NCI-H2227 (cell line): ENCODE results near the gene ESYT2.

Source experiments
- DNase-seq: peaks from one replicate; lab custom pipeline; 2025; ENCODE audit not compliant: unreplicated experiment; lab: John Stamatoyannopoulos, UW

Gene ESYT2

DNA sequence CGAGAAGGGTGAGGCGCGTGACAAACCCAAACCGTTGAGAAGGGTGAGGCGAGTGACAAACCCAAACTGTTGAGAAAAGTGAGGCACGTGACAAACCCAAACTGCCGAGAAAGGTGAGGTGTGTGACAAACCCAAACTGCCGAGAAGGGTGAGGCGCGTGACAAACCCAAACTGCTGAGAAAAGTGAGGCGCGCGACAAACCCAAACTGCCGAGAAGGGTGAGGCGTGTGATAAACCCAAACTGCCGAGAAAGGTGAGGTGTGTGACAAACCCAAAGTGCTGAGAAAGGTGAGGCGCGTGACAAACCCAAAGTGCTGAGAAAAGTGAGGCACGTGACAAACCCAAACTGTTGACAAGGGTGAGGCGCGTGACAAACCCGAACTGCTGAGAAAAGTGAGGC lies 25.0 kb downstream of the ESYT2 start:
- no peak for DNase-seq

DNA sequence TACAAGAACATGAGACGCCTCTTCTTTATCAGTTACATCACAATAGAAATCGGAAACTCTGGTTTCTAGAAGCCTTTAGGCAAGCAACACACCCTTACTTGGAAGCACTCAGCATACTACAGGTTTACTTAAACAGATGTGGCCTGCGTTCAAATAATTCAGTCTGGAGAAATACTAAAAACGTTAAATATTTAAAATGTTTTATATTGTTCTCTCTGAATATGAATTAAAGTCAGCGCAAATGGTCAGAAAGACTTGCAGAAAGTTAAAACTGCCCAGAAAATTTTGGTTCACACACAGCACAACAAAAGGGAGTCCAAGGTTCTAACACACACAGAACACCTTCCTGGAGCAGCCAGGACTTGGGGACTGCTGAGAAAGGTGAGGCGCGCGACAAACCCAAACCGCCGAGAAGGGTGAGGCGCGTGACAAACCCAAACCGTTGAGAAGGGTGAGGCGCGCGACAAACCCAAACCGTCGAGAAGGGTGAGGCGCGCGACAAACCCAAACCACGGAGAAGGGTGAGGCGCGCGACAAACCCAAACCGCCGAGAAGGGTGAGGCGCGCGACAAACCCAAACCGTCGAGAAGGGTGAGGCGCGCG lies 25.8 kb downstream of the ESYT2 start:
- no peak for DNase-seq

DNA sequence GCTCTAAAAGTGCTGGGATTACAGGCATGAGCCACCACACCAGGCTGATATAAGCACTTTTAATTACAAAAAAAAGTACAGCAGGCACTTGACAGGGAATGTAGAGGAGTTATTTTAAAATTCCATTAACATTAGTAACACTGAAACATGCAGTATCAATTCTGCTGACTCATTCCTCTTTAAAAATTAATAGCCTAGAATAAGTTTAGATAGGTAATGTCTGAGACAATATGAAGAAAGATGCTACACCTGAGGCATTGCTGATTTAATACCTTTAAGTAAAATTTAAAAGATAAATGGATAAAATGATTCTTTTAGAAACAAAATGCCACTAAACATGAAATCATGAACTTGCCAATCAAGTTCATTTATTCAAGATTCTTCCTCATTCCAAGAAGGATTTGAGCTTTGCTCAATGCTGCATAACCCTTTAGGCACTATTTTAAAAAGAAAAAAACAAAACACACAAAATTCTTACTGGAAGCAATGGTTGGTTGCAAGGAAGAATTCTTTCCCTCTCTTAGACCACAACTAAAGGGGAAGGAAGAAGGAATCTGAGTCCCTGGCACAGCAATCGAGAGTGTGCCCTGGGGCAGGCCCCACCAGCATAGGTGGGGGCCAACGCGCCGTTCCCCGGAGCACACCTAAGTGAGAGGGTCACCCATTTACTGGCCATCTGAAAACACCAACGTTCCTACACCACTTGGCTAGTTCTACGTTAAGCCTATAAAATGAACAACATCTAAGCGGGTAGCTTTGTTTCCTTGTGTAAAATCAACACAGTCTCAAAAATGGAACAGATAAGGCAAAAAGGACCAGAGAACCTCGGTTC lies 26.6 kb downstream of the ESYT2 start:
- DNase-seq = no peak

DNA sequence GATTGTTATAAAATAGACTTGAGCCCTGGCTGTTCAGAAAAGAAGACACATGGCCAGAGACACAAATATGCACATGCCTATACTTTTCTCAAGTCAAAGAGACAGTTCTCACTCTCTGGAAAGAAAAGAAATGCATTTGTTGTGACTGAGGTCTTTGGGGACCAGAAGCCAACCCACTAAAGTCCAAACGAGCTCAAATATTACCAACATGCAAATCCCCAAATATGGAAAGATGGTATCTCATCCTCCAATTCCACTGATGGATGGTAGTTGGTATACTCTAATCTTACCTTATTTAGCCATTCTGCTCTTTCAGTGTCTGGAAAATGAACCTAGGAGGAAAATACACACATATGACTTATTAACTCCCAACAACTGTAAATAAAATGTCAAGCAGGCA lies 30.6 kb downstream of the ESYT2 start:
- no peak for DNase-seq

DNA sequence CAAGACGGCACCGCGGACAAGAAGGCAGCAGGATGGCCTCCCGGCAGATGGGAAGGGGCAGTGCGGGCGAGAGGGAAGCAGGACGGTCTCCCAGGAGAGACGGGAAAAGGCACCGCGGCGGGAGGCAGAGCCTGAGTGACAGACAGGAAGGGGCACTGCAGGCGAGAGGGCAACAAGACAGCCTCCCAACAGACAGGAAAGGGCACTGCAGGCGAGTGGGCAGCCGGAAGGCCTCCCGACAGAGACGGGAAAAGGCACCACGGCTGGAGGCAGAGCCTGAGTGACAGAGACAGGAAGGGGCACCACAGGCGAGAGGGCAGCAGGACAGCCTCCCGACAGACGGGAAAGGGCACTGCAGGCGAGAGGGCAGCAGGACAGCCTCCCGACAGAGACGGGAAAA lies 32.6 kb downstream of the ESYT2 start:
- DNase-seq = no peak

DNA sequence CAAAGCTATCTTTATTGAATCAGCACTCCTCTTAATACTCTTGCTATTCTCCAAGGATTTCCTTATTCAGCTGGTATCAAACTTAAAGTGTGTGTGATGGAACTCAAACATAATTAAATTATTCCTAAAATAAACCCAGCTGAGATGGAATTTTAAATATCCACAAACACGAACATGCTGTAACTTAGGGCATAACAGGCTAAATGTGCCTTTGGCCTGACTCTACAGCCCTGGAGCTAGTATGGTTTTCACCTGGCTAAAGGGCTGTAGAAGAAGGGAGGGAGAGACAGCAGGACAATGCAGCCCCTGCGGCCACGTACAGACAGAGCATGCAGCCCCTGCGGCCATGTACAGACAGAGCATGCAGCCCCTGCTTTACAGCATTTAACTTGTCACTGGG lies 34.0 kb downstream of the ESYT2 start:
- DNase-seq = no peak

DNA sequence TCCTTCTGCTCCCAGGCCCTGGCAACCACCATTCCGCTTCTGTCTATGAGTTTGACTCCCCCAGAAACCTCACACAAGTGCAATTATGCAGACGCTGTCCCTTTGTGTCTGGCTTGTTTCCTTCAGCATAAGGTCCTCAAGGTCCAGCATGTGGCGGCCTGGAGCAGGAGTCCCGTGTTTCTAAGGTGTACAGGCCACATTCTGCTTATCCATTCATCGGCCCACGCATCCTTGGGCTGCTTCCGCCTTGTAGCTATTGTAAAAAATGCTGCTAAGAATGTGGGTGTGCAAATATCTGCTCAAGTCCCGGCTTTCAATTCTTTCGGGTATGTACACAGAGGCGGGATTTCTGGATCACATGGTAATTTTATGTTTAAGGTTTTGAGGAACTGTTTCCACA lies 38.2 kb downstream of the ESYT2 start:
- no peak for DNase-seq

DNA sequence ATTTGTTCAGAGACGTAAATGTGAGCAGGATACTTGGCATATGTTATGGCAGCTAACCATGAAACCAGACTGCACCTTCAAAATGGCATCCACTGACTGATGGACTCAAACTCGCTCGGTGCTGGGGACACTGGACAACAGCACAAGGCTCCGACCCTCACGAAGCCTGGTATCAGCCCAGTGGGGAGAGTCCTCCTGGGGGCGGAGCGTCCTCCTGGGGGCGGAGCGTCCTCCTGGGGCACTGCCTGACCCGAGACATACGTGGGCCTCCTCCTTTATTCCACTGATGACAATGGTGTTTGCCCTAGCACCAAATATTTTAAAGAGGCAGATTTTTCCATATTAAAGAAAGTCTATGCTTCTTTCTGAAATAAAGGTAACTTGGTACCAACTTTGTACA lies 39.5 kb downstream of the ESYT2 start:
- DNase-seq = no peak

DNA sequence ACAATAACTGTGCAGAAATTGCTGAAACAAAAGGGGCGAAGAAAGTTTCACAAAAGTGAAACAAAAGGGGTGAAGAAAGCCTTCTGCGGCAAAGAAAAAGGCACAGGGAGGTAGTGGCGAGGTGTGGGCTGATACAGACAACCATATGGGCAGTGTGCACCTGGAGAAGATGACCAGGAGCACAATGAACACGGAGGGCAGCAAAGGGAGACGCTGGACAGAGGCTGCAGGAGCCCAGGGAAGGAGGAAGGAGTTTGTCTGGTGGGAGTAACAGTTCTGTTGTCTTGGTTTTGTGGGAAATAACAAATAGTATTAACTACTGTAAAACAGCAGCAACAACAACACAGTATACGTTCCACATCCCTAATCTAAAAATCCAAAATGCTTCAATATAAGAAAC lies 42.4 kb downstream of the ESYT2 start:
- DNase-seq = no peak

DNA sequence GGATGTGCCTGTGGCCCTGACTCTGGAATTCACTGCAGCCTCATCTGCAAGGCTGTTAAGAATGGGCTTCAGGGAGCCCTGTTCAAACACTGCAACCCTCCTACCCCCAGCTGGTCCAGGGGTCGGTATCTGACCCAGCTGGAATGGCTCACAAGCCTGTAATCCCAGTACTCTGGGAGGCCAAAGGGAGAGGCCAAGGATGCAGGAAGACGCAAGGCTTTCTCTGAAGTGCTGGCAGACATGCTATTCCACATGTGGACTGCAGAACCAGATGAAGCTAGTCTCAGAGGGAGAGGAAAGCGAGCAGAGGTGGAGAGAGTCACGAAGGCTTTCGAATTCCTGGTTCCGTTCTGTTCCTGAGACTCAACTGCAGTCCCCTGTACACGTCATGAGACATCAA lies 45.0 kb downstream of the ESYT2 start:
- no peak for DNase-seq

DNA sequence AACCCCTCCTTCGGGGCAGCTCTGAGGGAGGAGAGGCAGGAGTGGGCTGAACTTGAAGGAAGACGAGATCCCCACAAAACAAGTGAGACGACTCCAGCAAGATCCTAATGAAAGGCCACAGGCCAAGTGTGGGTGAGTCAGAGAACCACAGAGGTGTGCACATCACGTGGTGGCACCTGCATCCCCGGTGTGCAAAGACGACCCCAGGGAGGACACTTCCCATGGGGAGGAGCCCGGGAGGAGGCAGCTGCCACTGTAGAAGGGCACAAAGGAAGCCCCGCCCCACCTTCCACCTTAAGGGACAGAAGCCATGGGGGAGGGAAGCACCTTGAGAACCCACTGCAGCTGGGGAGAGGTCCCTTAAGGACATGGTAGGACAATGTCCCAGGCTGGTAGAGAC lies 45.7 kb downstream of the ESYT2 start:
- DNase-seq = no peak

DNA sequence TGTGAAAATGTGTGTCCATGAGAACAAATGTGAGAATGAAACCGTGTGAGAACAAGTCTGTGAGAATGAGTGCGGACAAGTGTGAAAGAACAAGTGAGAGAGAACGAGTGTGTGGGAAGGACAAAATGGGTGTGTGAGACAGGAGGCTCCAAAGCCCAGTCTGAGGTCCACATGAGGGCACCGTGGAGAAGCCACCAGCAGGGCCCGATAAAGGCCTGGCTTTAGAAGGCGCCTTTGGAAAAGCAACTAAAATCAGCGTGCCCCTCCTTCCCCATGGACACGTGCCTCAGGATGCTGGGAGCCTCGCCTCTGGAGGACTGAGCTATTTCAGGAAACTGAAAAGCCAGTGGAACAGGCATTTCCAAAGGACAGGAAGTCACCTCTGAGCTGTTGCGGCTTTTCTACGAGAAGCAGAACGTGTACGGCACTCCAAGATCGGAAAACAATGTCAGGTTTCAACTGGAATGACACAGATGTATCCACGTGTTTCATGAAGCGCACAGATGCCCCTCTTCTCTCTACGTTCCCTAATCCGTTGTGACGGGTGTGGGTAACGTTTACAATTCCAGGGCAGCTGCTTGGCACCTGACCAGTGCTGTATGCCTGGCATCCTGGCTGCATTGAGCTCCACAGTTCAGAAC lies 46.4 kb downstream of the ESYT2 start:
- peak; percentile 7 for DNase-seq

DNA sequence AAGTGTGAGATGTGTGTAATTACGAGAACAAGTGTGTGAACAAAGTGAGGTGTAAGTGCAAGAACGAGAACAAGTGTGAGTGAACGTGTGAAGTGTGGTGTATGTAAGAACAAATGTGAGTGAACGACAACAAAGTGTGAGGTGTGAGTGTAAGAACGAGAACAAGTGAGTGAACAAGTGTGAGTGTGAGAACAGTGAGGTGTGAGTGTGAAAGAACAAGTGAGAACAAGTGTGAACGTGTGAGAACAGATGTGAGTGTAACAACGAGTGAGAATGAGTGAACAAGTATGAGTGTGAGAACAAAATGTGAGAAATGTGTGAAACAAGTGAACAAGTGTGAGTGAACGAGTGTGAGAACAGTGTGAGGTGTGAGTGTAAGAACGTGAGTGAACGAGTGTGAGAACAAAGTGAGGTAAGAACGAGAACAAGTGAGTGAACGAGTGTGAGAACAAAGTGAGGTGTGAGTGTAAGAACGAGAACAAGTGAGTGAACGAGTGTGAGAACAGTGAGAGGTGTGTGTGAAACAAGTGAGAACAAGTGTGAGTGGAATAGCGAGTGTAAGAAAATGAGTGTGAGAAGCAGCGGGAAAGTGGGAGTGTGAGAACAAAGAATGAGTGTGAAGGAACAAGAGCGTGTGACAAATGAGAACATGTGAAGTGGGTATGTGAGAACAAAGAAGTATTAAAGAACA lies 47.2 kb downstream of the ESYT2 start:
- no peak for DNase-seq

DNA sequence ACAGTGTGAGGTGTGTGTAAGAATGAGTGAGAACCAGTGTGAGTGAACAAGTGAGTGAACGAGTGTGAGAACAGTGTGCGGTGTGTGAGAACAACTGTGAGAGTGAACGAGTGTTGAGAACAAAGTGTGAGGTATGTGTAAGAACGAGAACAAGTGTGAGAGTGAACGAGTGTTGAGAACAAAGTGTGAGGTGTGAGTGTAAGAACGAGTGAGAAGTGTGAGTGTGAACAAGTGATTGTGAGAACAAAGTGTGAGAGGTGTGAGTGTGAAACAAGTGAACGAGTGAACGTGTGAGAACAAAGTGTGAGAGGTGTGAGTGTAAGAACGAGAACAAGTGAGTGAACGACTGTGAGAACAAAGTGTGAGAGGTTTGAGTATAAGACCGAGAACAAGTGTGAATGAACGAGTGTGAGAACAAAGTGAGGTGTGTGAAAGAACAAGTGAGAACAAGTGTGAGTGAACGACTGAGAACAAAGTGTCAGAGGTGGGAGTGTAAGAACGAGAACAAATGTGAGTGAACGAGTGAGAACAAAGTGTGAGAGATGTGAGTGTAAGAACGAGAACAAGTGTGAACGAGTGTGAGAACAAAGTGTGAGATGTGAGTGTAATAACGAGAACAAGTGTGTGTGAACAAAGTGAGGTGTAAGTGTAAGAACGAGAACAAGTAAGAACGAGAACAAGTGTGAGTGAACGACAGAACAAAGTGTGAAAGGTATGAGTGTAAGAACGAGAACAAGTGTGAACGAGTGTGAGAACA lies 47.9 kb downstream of the ESYT2 start:
- DNase-seq = no peak

DNA sequence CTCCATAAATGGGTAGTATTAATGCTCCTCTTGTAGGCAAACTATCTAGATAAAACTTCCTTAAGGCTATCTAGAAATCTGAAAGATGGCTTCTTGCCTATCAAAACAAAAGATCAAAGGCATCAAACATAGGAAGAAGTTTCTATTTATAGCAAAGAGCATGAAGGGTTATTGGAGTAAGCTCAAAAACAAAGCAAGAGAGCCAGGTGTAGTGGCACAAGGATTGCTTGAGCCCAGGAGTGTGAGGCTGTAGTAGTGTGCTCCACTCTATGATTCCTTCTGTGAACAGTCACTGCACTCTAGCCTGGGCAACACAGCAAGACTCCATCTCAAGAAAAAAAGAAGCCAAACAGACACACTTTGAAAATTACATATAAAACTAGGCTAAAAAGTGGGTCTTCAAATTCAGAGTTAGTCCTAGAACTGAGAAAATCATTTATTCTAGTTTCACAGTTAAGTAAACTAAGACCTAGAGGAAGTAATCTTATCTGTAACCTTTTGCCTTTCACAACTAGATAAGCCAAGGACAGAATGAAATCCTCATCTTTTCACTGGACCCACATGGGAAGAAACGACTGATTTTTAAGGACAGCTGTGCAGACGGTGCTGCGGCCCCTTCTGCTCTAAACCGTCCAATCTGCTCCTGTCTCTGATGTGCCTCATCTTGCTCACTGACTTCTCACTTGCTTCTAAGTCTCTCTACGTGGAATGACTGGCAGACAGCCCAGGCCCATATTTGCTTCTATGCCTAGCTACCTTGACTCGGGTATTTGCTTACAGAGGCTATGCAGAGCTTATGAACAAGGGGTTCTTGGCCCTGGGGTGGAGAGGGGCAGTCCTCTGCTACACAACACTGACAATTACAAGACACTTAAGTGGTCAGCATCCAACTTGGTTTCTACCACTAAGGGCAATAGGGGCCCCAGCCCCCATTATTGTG lies 50.0 kb downstream of the ESYT2 start:
- no peak for DNase-seq

DNA sequence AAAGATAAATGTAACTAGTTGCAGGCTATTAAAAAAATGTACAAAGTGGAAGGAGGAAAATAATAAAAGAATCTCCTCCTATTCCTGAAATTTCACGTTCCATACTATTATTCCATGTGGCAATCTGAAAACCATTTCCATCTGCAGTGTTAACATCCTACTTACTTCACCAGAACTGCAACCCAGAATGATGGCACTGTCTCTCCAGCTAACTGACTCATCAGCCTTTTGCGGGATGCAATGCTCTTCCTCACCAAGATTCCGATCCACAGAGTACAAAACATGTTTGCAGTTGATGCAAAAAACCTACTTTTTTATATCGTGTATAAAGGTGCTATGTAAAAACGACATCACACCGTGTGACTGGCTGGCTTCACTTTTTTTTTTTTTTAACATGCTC lies 50.8 kb downstream of the ESYT2 start:
- DNase-seq = no peak

DNA sequence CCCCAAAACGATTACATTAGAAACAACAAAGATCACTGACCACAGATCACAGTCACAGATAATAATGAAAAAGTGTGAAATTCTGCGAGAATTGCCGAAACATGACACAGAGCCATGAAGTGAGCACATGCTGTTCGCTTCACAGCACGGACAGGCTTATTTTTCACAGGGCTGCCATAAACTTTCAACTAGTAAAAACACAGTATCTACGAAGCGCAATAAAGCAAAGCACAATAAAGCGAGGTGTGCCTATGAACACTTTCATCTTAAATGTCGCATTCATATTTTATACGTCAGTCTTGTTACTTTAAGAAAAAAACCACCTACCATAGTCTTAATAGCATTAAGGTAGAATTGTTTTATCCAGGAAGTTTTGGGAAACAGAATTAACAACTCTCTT lies 51.5 kb downstream of the ESYT2 start:
- DNase-seq = no peak

DNA sequence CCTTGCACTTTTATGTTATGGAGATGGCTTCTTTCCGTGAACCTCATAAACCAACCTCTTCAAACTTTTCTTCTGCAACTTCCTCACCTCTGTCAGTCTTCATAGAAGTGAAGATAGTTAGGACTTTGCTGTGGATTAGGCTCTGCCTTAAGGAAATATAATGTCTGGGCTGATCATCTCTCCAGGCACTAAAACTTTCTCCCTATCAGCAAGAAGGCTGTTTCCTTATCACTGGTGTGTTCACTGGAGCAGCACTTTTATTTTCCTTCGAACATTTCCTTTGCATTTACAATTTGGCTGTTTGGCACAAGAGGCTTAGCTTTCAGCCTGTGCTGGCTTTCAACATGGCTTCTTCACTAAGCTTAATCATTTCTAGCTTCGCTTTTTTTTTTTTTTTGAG lies 52.8 kb downstream of the ESYT2 start:
- DNase-seq = no peak

DNA sequence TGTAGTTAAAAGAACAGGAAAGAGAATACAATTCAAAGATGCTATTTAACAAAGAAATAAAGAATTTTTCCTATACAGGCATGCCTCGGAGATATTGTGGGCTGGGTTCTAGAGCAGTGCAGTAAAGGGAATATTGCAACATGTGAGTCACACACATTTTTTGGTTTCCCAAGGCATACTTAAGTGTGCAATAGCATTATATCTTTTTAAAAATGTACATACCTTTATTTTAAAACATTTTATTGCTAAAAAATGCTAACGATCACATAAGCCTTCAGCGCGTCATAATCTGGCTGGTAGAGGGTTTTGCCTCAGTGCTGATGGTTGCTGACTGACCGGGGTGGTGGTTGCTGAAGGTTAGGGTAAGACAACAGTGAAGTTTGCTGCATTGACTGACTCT lies 54.4 kb downstream of the ESYT2 start:
- no peak for DNase-seq

DNA sequence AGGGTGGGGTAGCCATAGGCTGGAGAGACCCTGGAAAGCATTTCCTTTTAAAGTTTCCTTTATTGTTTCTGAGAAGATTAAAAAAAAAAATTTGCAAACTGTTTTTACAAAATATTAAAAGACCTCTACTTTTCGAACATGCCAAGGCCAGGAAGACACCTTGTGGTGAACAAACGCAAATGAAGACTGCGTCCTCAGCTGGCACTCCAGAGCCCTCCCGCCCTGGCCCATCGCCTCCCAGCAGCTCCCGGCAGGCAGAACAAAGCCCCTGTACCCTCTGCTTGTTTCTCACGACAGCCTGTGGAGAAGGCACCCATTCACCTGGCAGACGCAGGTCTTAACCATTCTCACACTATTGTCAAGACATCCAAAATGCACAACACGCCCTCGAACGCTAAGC lies 56.4 kb downstream of the ESYT2 start:
- no peak for DNase-seq
